H1 (cell line): ENCODE measurements around the gene CACNA1C. TPM values are rescaled to one million over a fixed set of nuclear protein-coding genes. Genes with fewer than 3 reads are reported as not detected.

ENCODE experiments used
- JUND ChIP-seq: IDR thresholded peaks from 2 replicates; pipeline ENCODE4 v1.6.1; 2011; ENCODE audit warnings: mild to moderate bottlenecking, improper control_type of control experiment, low read length
- polyA plus RNA-seq, 7 experiments: library from polyadenylated mRNA; depleted of rRNA in 3 of 7; stranded (reverse) in 5 of 7; unstranded in 2 of 7; fragments of >200 nt in 5 of 7; fragments of 200-250 nt in 2 of 7; gene quantifications; 1 replicate in 5 of 7; 2 replicates in 1 of 7; 4 replicates in 1 of 7; pipeline versions ENCODE4 v1.2.1 to v1.2.3, GENCODE V29; 2011 to 2013; ENCODE audit warnings: missing spikeins in 2 of 7, mixed read lengths in 2 of 7
- total RNA-seq: library from RNA; stranded (reverse); fragmentation: NEBNext Ultra II Directional; extraction: Animal tissue kit (Norgen Biotek cat#: 25700); gene quantifications from 2 replicates; pipeline ENCODE4 v1.2.1, GENCODE V29; 2021

CACNA1C gene
- total and polyA plus RNA-seq, 2 of the 8 experiments (the other 6 are each of a cell fraction or from before 2014, with no cell fraction given): 1.3 TPM

DNA sequence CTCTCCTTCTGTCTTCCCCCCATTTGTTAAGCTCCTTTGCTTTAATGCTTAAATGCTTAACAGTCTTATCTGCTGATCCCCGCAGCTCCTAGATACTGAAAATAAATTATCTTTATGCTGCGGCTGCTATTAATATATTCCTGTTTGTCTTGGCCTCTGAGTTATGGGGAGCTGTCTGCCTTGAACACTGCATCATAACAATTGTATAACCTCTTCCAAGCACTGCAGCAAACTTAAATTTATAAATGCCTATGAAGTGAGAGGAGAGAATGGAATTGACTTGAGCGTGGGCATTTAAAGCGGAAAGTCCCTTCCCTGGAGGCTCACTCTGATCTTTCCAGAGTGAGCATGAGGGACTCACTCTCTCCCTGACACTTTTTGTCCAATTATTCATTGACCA lies 25.4 kb upstream of the CACNA1C start (continued):
- no peak for TF ChIP-seq JUND
